CD4-positive, alpha-beta T cell treated with Interleukin-21 for 1 hour (primary cell): ENCODE results near the gene LSMEM2.
A peak's percentile ranks its signal among the peaks of the same experiment; 100 is the strongest.

Source experiments
- DNase-seq: peaks from one replicate; pipeline ENCODE4 v3.0.0-alpha.2; 2020

LSMEM2 gene

DNA sequence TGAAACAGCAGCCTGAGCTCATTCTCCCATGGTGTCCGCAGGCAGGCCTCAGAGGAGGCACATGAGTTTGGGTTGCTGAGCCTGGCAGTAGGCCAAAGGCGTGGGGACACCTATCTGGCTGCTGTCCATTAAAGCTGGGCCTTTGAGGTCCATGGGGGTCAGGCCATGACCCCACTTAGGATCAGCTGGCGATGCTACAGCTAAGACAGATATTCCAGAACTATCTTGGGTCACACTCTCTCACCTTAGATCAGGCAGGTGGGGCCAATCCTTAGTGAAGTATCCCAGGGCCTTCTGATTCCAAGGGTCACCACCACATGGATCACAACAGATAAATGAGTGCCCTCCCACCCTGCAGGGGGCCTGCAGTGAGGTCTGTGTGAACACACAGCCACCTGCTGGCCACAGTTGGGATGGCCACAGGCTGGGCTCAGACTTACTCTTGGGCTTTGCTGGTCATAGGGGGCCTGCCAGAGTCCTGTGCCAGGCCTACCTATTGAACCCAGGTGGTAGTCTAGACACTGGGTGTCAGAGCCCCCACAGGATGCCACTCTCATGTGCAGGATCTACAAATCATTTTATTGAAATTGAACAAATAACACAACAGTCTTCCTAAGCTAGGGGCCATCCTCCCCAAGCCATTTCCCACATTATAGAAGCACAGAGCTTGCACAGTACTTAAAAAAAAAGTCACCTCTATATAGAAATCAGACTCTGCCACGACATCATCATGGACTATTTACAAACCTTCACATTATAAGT, 45.6 kb downstream of the LSMEM2 start:
- peak; percentile 71 for DNase-seq

DNA sequence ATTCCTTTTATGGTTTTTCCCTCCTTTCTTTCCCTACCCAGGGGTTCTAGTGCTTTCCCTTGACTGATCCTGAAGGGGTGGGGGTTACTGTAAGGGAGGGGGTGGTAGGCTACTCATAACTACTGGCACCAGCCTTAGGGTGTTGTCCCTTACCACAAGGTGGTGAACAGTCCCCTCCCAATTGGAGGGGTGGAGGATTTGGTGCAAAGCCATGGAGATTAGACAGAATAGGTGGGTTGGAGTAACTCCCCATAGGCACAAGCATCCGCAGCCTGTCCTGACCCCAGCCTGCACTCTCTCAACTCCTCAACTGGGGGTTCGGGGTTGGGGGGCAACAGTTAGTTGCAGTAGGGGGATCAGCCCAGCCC, 46.2 kb downstream of the LSMEM2 start:
- no peak for DNase-seq

DNA sequence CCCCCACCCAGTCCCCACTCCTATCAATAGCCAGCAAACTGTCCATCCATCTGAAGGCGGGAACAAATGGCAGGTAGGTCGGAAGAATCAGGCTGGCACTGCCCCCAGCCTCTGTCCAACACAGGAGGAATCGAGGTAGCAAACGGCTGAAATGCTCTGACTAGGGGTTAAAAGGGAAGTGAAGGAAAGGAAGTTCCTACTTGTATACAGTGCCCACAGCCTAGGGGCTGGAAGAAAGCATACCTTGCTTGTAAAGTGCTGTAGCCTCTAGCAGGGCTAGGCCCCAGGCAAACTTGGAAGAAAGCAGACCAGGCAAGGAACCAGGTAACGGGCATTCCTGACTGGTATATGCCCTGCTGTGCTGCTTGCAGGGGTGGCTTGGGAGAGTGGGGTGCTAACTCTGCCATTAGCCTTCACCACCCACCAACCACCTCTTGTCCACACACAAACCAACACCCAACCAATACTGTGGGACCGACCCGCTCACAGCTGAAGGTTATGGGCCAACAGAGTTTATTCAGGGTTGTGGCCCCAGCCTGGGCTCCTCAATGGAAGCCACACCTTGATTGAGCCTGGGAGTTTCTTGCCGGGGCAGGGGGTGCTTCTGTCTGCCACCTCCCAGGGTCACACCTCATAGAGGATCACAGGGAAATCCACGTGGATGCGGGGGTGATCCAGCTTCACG, 46.8 kb downstream of the LSMEM2 start:
- DNase-seq = no peak

DNA sequence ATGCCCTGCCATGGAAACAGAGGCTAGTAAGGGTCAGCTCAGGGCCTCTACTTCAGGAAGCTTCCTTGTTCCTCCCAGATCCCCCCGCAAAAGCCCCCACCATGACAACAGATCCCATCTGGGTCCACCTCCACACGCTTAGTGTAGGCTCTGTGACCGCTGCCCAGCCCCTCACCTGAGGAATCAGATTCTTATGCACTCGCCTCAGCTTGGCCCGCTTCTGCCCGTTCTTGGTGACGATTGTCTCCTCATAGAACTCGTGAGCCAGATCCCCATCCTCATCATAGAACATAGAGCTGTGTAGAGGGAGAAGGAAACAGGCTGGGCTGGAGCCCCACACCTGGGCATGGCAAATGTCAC, 47.3 kb downstream of the LSMEM2 start:
- no peak for DNase-seq

DNA sequence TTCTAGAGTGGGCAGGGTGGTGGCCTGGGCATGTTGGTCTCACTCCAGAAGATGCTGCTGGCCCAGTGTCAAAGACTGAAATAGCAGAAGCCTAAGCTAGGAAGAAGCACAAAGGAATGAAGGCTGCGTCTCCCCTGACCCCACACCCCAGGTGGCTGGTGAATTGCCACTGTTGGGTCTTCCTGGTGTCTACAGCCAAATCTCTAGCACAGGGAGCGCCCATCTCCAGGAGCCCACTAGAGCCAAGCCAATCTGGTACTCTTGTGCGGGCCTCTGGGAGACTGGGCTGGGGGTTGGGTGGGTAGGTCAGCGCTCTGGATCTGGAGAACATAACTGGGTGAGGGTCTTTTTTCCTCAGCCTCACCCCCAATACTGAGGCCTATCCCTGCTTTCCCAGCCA, 48.2 kb downstream of the LSMEM2 start:
- DNase-seq = no peak

DNA sequence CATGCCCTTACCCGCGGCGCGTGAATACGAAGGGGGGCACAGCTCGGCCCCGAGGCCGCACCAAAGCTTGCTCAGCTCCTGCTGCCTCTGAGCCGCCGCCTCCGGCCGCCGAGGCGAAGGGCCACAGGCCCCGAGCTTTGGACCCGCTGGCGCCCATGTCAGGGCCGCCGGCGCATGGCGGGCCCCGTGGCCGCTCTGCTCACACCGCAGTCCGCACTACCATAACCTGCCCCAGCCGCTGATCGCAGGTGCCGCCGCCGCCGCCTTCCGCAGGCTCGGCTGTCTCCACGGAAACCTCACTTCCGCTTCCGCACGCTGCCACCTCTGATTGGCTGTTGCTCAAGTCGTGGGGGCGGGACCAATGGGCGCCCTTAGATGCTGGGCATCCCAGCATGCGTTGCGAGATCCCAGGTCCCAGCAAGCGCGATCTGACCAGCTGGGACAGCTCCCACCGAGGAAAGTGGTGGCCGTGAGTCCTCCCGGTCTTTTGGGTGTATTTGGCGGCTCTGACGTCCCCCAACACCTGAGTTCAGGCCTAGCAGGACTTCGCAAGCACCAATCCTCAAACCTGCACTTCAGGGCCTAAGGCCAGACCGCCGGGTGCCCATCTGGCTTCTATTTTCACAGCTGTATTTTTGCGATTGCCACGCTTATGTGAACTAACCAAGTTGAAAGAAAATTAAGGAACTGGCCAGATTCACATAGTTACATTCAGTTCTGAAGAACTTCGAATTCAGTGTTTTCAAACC, 49.2 kb downstream of the LSMEM2 start, which contains the start of gene TUSC2:
Gene TUSC2 (minus strand): TSS at position 281 of the 749 bp plus-strand sequence. CDS start 124 bp downstream, at position 157.
- peak; percentile 96 for DNase-seq

DNA sequence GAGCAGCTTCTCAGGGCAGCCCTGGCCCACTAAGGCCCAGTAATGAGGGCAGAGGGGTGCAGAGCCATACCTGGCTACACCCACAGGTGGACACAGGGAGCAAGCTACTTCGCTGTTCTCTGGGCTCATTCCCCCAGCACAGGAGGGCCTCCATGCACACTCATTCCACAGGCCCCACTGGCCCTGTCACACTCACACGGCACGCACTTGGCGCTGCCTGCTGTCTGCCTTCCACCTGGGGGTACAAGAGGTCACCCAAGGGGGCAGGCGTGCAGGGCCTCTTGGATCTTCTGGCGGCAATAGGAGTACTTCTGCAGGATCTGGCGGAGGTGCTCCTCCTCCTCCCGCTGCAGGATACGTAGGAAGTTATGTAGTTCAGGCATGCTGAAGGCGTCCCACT, 51.4 kb downstream of the LSMEM2 start:
- no peak for DNase-seq

DNA sequence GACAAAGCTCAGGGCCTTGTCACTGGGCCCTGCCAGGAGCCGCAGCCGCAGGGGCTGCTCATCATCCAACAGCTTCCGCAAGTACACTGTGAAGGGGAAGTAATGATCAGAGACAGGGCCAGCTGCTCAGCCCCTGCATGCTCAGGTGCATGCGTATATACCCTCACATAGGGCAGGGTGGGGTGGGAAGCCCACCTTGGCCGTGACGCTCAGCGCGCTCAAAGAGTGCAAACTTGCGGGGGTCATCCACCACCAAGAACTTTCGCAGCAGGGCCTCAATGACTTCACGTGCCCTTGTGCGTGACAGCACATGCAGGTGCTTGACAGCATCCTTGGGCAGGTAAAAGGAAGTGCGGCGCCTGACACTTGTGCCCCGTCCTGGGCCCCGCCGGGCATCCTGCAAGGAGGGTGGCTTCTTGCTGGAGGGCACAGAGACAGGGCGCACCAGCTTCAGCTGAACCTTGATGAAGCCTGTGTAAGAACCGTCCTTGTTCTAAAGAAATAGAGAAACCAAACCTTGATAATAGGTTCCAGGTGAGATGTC, 52.5 kb downstream of the LSMEM2 start:
- DNase-seq = no peak

DNA sequence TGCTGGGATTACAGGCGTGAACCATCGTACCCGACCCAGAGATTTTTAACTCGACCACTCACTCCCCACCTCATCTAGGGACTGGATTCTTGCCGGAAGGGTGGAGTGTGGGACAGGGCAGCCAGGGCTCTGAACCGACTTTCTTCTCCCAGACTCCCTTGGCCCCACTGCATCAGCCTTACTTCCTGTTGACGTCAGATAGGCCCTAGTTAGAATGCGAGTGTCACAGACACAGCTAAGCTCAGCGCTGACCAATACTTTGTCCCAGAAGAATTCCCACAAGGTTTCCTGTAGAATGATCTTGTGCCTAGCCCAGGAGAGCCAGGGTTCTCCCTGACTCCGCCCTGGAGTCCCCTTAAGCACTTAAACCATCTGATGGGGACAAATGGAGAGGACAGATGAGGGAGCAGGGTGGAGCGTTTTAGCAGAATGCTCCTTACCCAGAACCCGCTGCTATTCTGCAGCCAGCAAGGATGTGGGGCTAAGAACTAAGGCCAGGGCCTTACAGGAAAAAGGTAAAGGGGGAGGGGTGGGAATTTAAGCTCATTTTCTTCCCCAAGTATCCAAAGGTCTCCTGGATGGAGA, 54.9 kb downstream of the LSMEM2 start:
- peak; percentile 33 for DNase-seq

DNA sequence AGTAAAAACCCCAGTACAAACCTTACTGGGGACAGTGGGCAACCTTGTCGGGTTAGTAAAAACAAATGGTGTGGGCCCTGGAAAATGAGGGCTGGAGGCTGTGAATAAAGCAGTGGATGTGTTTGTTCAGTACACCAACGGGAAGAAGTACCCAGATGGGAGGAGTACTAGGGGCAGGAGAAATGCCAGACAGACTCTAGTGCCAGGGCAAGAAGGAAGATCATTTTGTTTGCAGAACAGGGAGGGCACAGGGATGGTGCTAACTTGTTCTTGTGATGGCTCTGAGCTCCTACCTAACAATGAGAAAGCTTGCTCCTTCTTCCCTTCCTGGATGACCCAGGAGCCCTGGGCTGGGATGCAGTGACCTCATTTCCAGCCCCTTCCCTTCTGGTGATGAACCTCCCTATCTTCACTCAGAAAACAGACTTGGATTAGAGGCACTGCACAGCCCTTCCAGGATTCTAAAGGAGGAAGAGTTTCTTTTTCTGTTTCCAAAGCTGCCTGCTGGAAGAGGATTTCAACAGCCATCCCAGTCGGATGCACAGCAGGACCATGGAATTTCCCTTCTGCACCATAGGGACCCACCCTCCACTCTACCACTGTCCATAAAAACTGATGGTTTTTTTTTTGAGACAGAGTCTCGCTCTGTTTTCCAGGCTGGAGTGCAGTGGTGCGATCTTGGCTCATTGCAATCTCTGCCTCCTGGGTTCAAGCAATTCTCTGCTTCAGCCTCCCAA, 55.6 kb downstream of the LSMEM2 start:
- no peak for DNase-seq

DNA sequence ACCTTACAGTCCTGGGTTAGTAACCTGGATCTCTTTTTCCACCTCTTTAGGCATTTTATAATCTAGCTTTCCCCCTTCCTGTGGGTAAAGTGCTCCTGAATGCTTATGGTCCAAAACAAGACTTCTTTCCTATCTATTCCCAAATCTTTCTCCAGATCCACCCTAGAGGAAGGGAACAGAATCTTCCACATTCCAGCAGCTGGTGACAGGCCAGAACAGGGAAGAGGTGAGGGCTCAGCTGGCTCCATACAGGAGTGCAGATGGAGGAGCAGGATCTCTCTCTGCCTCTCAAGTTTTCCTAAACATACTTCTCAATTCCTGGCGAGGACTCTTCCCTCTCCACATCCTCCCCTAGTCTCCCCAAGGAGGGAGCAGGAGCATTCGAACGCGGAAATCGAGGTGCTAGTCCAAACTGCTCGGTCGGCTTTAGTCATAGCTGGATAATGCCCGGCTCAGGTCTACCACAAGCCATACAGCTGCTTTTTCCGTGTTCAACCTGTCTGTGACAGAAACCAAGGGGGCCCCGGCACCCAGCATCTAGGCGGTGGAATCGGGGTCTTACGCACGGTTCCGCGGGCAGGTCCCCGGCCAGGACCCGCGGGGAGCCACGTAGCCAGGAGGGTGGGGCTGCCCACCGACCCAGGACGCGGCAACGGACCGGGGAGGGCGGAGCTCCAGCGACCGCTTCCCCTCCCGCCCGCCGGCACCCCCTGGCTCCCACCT, 57.7 kb downstream of the LSMEM2 start:
- no peak for DNase-seq

DNA sequence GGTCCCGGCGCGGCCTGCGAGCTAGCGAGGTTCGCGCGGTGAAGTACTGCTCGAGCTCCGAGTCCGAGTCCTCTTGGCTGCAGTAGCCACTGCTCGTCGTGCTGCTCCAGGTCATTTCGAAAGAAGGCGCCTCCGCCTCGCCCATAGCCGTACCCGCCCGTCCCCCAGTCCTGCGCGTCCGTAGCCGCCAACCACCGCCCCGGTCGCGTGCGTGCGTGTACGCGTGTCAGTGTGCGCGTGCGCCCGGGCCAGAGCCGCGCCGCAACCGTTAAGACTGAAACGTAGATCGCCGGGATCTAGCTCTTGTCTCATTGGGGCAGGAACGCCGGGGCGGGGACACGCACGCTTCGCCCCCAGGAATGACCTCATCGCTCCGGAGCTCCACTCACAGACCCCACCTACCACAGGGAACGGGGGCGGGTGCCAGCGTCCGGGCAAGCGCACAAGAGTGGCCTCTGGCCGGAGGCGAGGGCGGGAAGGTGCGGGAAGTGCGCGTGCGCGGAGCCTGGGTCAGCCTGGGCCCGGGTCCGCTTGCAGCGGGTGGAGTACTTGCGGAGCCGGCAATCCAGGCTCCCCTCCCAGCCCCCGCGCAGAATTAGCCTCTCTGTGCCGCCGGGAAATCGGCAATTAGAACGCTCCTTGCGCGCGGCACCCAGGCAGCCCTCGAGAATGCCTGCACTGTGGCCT, 58.4 kb downstream of the LSMEM2 start:
- peak; percentile 95 for DNase-seq
